OCI-LY3 (cell line): ENCODE measurements around the gene MSI2.

Experiments
- H2AFZ ChIP-seq: fragments of 200-600, 300-600 bp; shearing (Covaris generic); 2 replicates; pipeline ENCODE4 v1.6.0; 2014; ENCODE audit warnings: antibody characterized with exemption, low read depth, low read length
- H3K27ac ChIP-seq: fragments of 200-600, 300-600 bp; sonication (generic); 2 replicates; pipeline ENCODE4 v1.5.1; 2014; ENCODE audit warnings: mild to moderate bottlenecking, low read length, moderate library complexity, mixed read lengths
- H3K27me3 ChIP-seq: fragments of 200-600, 300-600 bp; sonication (generic); 2 replicates; pipeline ENCODE4 v1.6.1; 2014; ENCODE audit warnings: low read depth, low read length, mixed read lengths
- H3K36me3 ChIP-seq: fragments of 200-600, 300-600 bp; sonication (generic); replicated peaks from 2 replicates; pipeline ENCODE3; 2014; ENCODE audit warnings: low read depth, low read length, mixed read lengths
- H3K4me1 ChIP-seq: fragments of 300-600, 200-600 bp; sonication (generic); 2 replicates; pipeline ENCODE4 v1.6.1; 2014; ENCODE audit warnings: low read length, mixed read lengths
- H3K4me2 ChIP-seq: fragments of 200-600, 300-600 bp; sonication (generic); 2 replicates; pipeline ENCODE4 v1.6.1; 2014; ENCODE audit warnings: low read length, mixed read lengths
- H3K4me3 ChIP-seq: fragments of 300-600, 200-600 bp; sonication (generic); 2 replicates; pipeline ENCODE4 v1.5.1; 2014; ENCODE audit warnings: antibody characterized with exemption, mild to moderate bottlenecking, low read length, moderate library complexity
- H3K79me2 ChIP-seq: fragments of 300-600, 200-600 bp; shearing (Covaris generic); 2 replicates; pipeline ENCODE4 v1.6.1; 2014; ENCODE audit warnings: mild to moderate bottlenecking, low read length, mixed read lengths
- H3K9ac ChIP-seq: fragments of 300-600, 200-600 bp; shearing (Covaris generic); 2 replicates; pipeline ENCODE4 v1.6.0; 2014; ENCODE audit warnings: mild to moderate bottlenecking, low read length, moderate library complexity
- H3K9me3 ChIP-seq: fragments of 200-600, 300-600 bp; shearing (Covaris generic); 2 replicates; pipeline ENCODE4 v1.6.1; 2014; ENCODE audit warnings: low read length, mixed read lengths; ENCODE audit not compliant: insufficient read depth
- H4K20me1 ChIP-seq: fragments of 200-600, 300-600 bp; sonication (generic); 2 replicates; pipeline ENCODE4 v1.6.1; 2016; ENCODE audit warnings: low read length, mixed read lengths; ENCODE audit not compliant: insufficient read depth
- EZH2phosphoT487 ChIP-seq: fragments of 200-600 bp; shearing (Covaris generic); IDR thresholded peaks from 2 replicates; pipeline ENCODE4 v1.6.1; 2018; ENCODE audit warnings: antibody characterized with exemption, mixed run types, low read depth
- TF ChIP-seq, protein P1 (sequence below): fragments of 200-600, 300-600 bp; sonication (generic); IDR thresholded peaks from 2 replicates; pipeline ENCODE4 v1.5.1; 2014; ENCODE audit warnings: antibody characterized with exemption, low read length, low read depth

Gene MSI2

GRCh38 chr17:57718878-57719277 lies 462.6 kb downstream of the MSI2 start:
- Histone ChIP-seq H4K20me1 (no peaks in the 10 kb centered on the region), H3K9ac (no peak overlapping the region), H2AFZ (no peak overlapping the region), H3K9me3 (no peaks in the 10 kb centered on the region), H3K79me2 (no peaks in the 10 kb centered on the region), H3K36me3 (no peaks in the 10 kb centered on the region), H3K27ac (no peak overlapping the region), H3K4me2 (no peak overlapping the region), H3K4me1 (peaks cover 8% of the 10 kb centered on the region), H3K27me3 (peaks cover 28% of the 10 kb centered on the region; the same call in 1 of the 2 replicates), H3K4me3 (no peak overlapping the region)
- TF ChIP-seq, protein P1, sequence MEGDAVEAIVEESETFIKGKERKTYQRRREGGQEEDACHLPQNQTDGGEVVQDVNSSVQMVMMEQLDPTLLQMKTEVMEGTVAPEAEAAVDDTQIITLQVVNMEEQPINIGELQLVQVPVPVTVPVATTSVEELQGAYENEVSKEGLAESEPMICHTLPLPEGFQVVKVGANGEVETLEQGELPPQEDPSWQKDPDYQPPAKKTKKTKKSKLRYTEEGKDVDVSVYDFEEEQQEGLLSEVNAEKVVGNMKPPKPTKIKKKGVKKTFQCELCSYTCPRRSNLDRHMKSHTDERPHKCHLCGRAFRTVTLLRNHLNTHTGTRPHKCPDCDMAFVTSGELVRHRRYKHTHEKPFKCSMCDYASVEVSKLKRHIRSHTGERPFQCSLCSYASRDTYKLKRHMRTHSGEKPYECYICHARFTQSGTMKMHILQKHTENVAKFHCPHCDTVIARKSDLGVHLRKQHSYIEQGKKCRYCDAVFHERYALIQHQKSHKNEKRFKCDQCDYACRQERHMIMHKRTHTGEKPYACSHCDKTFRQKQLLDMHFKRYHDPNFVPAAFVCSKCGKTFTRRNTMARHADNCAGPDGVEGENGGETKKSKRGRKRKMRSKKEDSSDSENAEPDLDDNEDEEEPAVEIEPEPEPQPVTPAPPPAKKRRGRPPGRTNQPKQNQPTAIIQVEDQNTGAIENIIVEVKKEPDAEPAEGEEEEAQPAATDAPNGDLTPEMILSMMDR: no peak
- no peak for TF ChIP-seq EZH2phosphoT487

GRCh38 chr17:57720386-57721035 lies 464.2 kb downstream of the MSI2 start:
- Histone ChIP-seq H3K4me3 (no peak overlapping the region), H3K9me3 (no peaks in the 10 kb centered on the region), H4K20me1 (no peaks in the 10 kb centered on the region), H3K79me2 (no peaks in the 10 kb centered on the region), H3K9ac (no peak overlapping the region), H3K4me1 (peaks cover 16% of the 10 kb centered on the region), H3K4me2 (no peak overlapping the region), H3K36me3 (no peaks in the 10 kb centered on the region), H2AFZ (no peak overlapping the region), H3K27ac (no peak overlapping the region), H3K27me3 (peaks cover 26% of the 10 kb centered on the region; the same call in 1 of the 2 replicates)
- no peak for TF ChIP-seq EZH2phosphoT487
- TF ChIP-seq, protein P1: no peak

- H3K4me2 ChIP-seq: no peak overlapping the region
- peaks cover 19% of the 10 kb centered on the region; the same call in 1 of the 2 replicates for H3K27me3 ChIP-seq
- no peaks in the 10 kb centered on the region for H3K9me3 ChIP-seq
- H3K36me3 ChIP-seq: no peaks in the 10 kb centered on the region
- no peak overlapping the region for H2AFZ ChIP-seq
- TF ChIP-seq EZH2phosphoT487: no peak
- TF ChIP-seq, protein P1: no peak
- no peak overlapping the region for H3K4me3 ChIP-seq
- H3K9ac ChIP-seq: no peak overlapping the region
- H3K79me2 ChIP-seq: no peaks in the 10 kb centered on the region
- no peaks in the 10 kb centered on the region for H4K20me1 ChIP-seq
- H3K27ac ChIP-seq: no peak overlapping the region
- peaks cover 16% of the 10 kb centered on the region for H3K4me1 ChIP-seq
These were observed 465.8 kb downstream of the MSI2 start for GRCh38 chr17:57721967-57722703.

DNA sequence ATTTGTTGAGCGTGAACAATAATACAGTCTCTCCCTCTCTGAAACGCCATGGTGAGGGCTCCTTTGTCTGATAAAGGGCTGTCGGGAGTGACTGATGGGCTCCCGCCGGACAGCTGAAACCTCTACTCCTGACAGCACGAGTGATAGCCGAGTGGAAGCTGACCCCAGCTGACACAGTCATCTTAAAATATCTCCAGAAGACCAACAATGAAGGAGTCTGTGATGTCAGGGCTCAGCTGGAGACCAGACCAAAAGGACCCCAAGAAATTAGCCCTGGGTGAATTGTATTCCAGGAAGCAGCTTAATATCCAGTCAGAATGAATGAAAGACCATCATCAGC lies 466.4 kb downstream of the MSI2 start:
- TF ChIP-seq, protein P1: no peak
- no peak for TF ChIP-seq EZH2phosphoT487
- Histone ChIP-seq H3K27ac (no peak overlapping the region), H3K36me3 (no peaks in the 10 kb centered on the region), H2AFZ (no peak overlapping the region), H3K4me3 (no peak overlapping the region), H3K27me3 (peaks cover 15% of the 10 kb centered on the region; the same call in 1 of the 2 replicates), H3K9ac (no peak overlapping the region), H3K4me1 (peaks cover 16% of the 10 kb centered on the region), H3K9me3 (no peaks in the 10 kb centered on the region), H4K20me1 (no peaks in the 10 kb centered on the region), H3K79me2 (no peaks in the 10 kb centered on the region), H3K4me2 (no peak overlapping the region)
